ENCODE measurements around the gene PPARG.

DNA sequence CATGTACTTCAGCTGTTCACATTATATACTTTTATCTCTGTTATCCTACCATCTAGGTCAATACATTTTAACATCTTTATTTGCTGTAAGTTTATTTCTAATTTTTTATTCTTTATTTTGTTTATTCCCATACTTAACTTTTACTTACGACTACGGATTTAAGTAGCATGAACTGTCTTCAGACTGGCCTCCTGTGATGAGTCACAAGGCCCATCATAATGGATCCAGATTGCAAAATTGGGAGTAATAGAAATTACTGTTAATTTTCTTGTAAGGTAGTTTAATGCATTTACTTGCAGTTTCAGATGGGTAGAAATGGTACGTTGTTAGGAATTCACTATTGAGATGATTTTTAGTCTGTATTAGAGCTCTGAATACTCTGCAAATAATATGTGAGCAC lies 45.9 kb downstream of the PPARG start:
- no peak for TF ChIP-seq CTCF (IDR thresholded peaks at IDR 0.05 in 2 of 3, conservative IDR thresholded peaks at IDR 0.05 in 1 of 3; ENCODE audit: borderline replicate concordance in 1 of 3, insufficient read depth in 1 of 3, low read depth in 2 of 3, low read length in 2 of 3)
- TF ChIP-seq TCF7L2 (IDR thresholded peaks at IDR 0.05; ENCODE audit: borderline replicate concordance, extremely low read depth, insufficient read depth, insufficient read length) = no peak
- TF ChIP-seq POLR2AphosphoS5 (IDR thresholded peaks at IDR 0.05; ENCODE audit: low read depth, low read length) = no peak
- TF ChIP-seq EZH2 (IDR thresholded peaks at IDR 0.05) = no peak
- no peak for TF ChIP-seq POLR2A (IDR thresholded peaks at IDR 0.05; ENCODE audit: borderline replicate concordance, extremely low read depth, insufficient read depth, insufficient read length)
